ENCODE results near the gene TGFB1I1. TPM values are rescaled to one million over a fixed set of nuclear protein-coding genes. Genes with fewer than 3 reads are reported as not detected.

The TGFB1I1 gene
- total and polyA plus RNA-seq, 2 donors (not counting 1 experiment from before 2014, with no cell fraction given), result 0.16 to 4.0 TPM

- no peak overlapping the region for H3K27ac ChIP-seq (ENCODE audit: low read length in 2 of 2)
- H4K20me1 ChIP-seq (ENCODE audit: control insufficient read depth, insufficient read depth, low read length, poor library complexity, severe bottlenecking), result no peaks in the 10 kb centered on the region
- Mint-ChIP-seq H3K9me3 (ENCODE audit: insufficient read depth) (no peaks in the 10 kb centered on the region), H3K4me3 (no peak overlapping the region), H3K27me3 (peaks cover 12% of the 10 kb centered on the region), H3K27ac (no peak overlapping the region), H3K4me1 (no peaks in the 10 kb centered on the region)
- H3K4me2 ChIP-seq (replicated peaks; ENCODE audit: low read depth, low read length, poor library complexity, severe bottlenecking), result no peak overlapping the region
- ChIA-PET CTCF (no interaction called here), POLR2A (no interaction called here)
- H3K4me1 ChIP-seq (ENCODE audit: control insufficient read depth in 2 of 2, insufficient read depth in 2 of 2, low read length in 2 of 2), result no peaks in the 10 kb centered on the region
- no peaks in the 10 kb centered on the region for H3K36me3 ChIP-seq (replicated peaks in 1 of 2; ENCODE audit: control extremely low read depth in 1 of 2, control insufficient read depth in 1 of 2, extremely low read depth in 1 of 2, insufficient read depth in 2 of 2, low read length in 1 of 2)
- 100% methylated on average over 1 of the region's 2 CpGs for WGBS (ENCODE audit: insufficient coverage)
- DNase-seq (no peak), ATAC-seq (ENCODE audit: low read depth) (no peak)
- no peak overlapping the region for H2AFZ ChIP-seq (ENCODE audit: insufficient read depth, low read depth, low read length, poor library complexity, severe bottlenecking)
- H3K9me3 ChIP-seq (ENCODE audit: control extremely low read depth in 1 of 3, control insufficient read depth in 2 of 3, insufficient read depth in 1 of 3, low read length in 2 of 3), result peaks cover 0 to 6% (median 0%) of the 10 kb centered on the region in 3 donors
- no peak overlapping the region for H3K9ac ChIP-seq (ENCODE audit: low read length)
- H3K79me2 ChIP-seq (ENCODE audit: control insufficient read depth, insufficient read depth, low read length), result no peaks in the 10 kb centered on the region
- H3K4me3 ChIP-seq (ENCODE audit: control extremely low read depth in 1 of 5, extremely low read depth in 1 of 5, insufficient read depth in 1 of 5, low read depth in 2 of 5, low read length in 4 of 5), result no peak overlapping the region
- intact Hi-C loops (cut with micrococcal nuclease), result no loop called here
- TF ChIP-seq EZH2 (IDR thresholded peaks at IDR 0.05; ENCODE audit: borderline replicate concordance, insufficient read depth, low read depth, low read length, poor library complexity, severe bottlenecking) (no peak), CTCF (IDR thresholded peaks at IDR 0.05) (no peak)
- H3K27me3 ChIP-seq (replicated peaks in 1 of 4; ENCODE audit: control extremely low read depth in 1 of 4, control insufficient read depth in 3 of 4, insufficient read depth in 4 of 4, low read length in 3 of 4), result no peaks in the 10 kb centered on the region
Observed at GRCh38 chr16:31519759-31520431, 47.9 kb downstream of the TGFB1I1 start.

GRCh38 chr16:31521368-31521767 lies 49.4 kb downstream of the TGFB1I1 start:
- no peak overlapping the region for H3K9ac ChIP-seq (ENCODE audit: low read length)
- DNase-seq (no peak), ATAC-seq (ENCODE audit: low read depth) (no peak)
- H3K36me3 ChIP-seq (replicated peaks in 1 of 2; ENCODE audit: control extremely low read depth in 1 of 2, control insufficient read depth in 1 of 2, extremely low read depth in 1 of 2, insufficient read depth in 2 of 2, low read length in 1 of 2), result no peaks in the 10 kb centered on the region
- no peak overlapping the region for H3K4me3 ChIP-seq (ENCODE audit: control extremely low read depth in 1 of 5, extremely low read depth in 1 of 5, insufficient read depth in 1 of 5, low read depth in 2 of 5, low read length in 4 of 5)
- H3K79me2 ChIP-seq (ENCODE audit: control insufficient read depth, insufficient read depth, low read length), result no peaks in the 10 kb centered on the region
- peaks cover 0 to 4% (median 0%) of the 10 kb centered on the region in 3 donors for H3K9me3 ChIP-seq (ENCODE audit: control extremely low read depth in 1 of 3, control insufficient read depth in 2 of 3, insufficient read depth in 1 of 3, low read length in 2 of 3)
- WGBS (ENCODE audit: insufficient coverage), result 70% methylated on average over 2 of the region's 3 CpGs
- TF ChIP-seq CTCF (IDR thresholded peaks at IDR 0.05), result no peak
- no peak for TF ChIP-seq EZH2 (IDR thresholded peaks at IDR 0.05; ENCODE audit: borderline replicate concordance, insufficient read depth, low read depth, low read length, poor library complexity, severe bottlenecking)
- Mint-ChIP-seq H3K4me3 (no peak overlapping the region), H3K27me3 (peaks cover 12% of the 10 kb centered on the region), H3K27ac (no peak overlapping the region), H3K4me1 (no peaks in the 10 kb centered on the region), H3K9me3 (ENCODE audit: insufficient read depth) (no peaks in the 10 kb centered on the region)
- ChIA-PET POLR2A (no interaction called here), CTCF (interaction anchor here (1.3 kb wide), 1 partner anchor 14 kb away, joined by 3 read pairs; no protein-coding TSS in a partner anchor)
- H3K27ac ChIP-seq (ENCODE audit: low read length in 2 of 2), result no peak overlapping the region
- H2AFZ ChIP-seq (ENCODE audit: insufficient read depth, low read depth, low read length, poor library complexity, severe bottlenecking), result no peak overlapping the region
- H3K4me2 ChIP-seq (replicated peaks; ENCODE audit: low read depth, low read length, poor library complexity, severe bottlenecking), result no peak overlapping the region
- no peaks in the 10 kb centered on the region for H3K27me3 ChIP-seq (replicated peaks in 1 of 4; ENCODE audit: control extremely low read depth in 1 of 4, control insufficient read depth in 3 of 4, insufficient read depth in 4 of 4, low read length in 3 of 4)
- H3K4me1 ChIP-seq (ENCODE audit: control insufficient read depth in 2 of 2, insufficient read depth in 2 of 2, low read length in 2 of 2), result no peaks in the 10 kb centered on the region
- H4K20me1 ChIP-seq (ENCODE audit: control insufficient read depth, insufficient read depth, low read length, poor library complexity, severe bottlenecking), result no peaks in the 10 kb centered on the region
- intact Hi-C loops (cut with micrococcal nuclease), result no loop called here
